Mesendoderm (in vitro differentiated cells): ENCODE measurements around the gene MAGOH.

Experiments used
- DNase-seq: peaks from one replicate; pipeline ENCODE4 v3.0.0; 2013
- H2AK5ac ChIP-seq: 2 replicates; pipeline ENCODE4 v1.6.1; 2013; ENCODE audit warnings: low read length, inconsistent platforms
- H2BK120ac ChIP-seq: 2 replicates; pipeline ENCODE4 v1.6.1; 2013; ENCODE audit warnings: low read depth, mild to moderate bottlenecking, low read length, moderate library complexity, mixed read lengths
- H2BK15ac ChIP-seq: replicated peaks from 2 replicates; pipeline ENCODE4 v1.6.1; 2013; ENCODE audit warnings: low read depth, mild to moderate bottlenecking, moderate library complexity
- H2BK5ac ChIP-seq: 2 replicates; pipeline ENCODE4 v1.6.1; 2013; ENCODE audit warnings: low read length, inconsistent platforms
- H3K18ac ChIP-seq: 2 replicates; pipeline ENCODE4 v1.6.1; 2013; ENCODE audit warnings: mild to moderate bottlenecking, low read length, mixed read lengths
- H3K23ac ChIP-seq: one replicate; pipeline ENCODE4 v1.6.1; 2013; ENCODE audit warnings: low read length
- H3K27ac ChIP-seq: 2 replicates; pipeline ENCODE4 v1.5.1; 2013; ENCODE audit warnings: low read depth, mild to moderate bottlenecking, inconsistent platforms, low read length, moderate library complexity
- H3K27me3 ChIP-seq: 2 replicates; pipeline ENCODE4 v1.6.1; 2013; ENCODE audit warnings: low read length, control low read depth, mild to moderate bottlenecking, inconsistent platforms; ENCODE audit not compliant: insufficient read depth, poor library complexity
- H3K36me3 ChIP-seq: 2 replicates; pipeline ENCODE4 v1.6.1; 2013; ENCODE audit warnings: low read length, inconsistent platforms; ENCODE audit not compliant: control insufficient read depth, insufficient read depth
- H3K4ac ChIP-seq: one replicate; pipeline ENCODE4 v1.6.1; 2013; ENCODE audit warnings: low read depth, mild to moderate bottlenecking, low read length, moderate library complexity
- H3K4me1 ChIP-seq: 2 replicates; pipeline ENCODE4 v1.6.1; 2013; ENCODE audit warnings: low read depth, low read length, inconsistent platforms; ENCODE audit not compliant: control insufficient read depth
- H3K4me2 ChIP-seq: 2 replicates; pipeline ENCODE4 v1.6.1; 2013; ENCODE audit warnings: low read length
- H3K4me3 ChIP-seq: 2 replicates; pipeline ENCODE4 v1.5.1; 2013; ENCODE audit warnings: mild to moderate bottlenecking, low read length
- H3K56ac ChIP-seq: one replicate; pipeline ENCODE4 v1.6.1; 2013; ENCODE audit warnings: low read length
- H3K79me1 ChIP-seq: 2 replicates; pipeline ENCODE4 v1.6.1; 2013; ENCODE audit warnings: low read length, inconsistent platforms
- H3K79me2 ChIP-seq: 2 replicates; pipeline ENCODE4 v1.6.1; 2013; ENCODE audit warnings: mild to moderate bottlenecking, low read length; ENCODE audit not compliant: control insufficient read depth, insufficient read depth
- H3K9ac ChIP-seq: 2 replicates; pipeline ENCODE4 v1.6.1; 2013; ENCODE audit warnings: low read length, inconsistent platforms
- H4K5ac ChIP-seq: one replicate; pipeline ENCODE4 v1.6.1; 2013; ENCODE audit warnings: low read length
- H4K8ac ChIP-seq: one replicate; pipeline ENCODE4 v1.6.1; 2013; ENCODE audit warnings: low read depth, mild to moderate bottlenecking, control low read depth, low read length, moderate library complexity
- WGBS: extraction: QIAGEN DNeasy Blood & Tissue Kit; methylation state at CpG from one replicate; pipeline ENCODE4 v1.1.7; 2013; ENCODE audit warnings: low lambda C conversion rate, missing lambda C conversion rate; ENCODE audit not compliant: insufficient coverage; ENCODE audit errors: extremely low coverage; 5-methylcytosine and 5-hydroxymethylcytosine counted together

Gene MAGOH

GRCh38 chr1:53197291-53198200, 40.8 kb downstream of the MAGOH start:
- DNase-seq: peak; percentile 46
- Histone ChIP-seq H3K4ac (peak overlapping the region; percentile 65), H3K79me2 (no peaks in the 10 kb centered on the region), H3K79me1 (no peaks in the 10 kb centered on the region), H3K18ac (peak overlapping the region; percentile 96), H2BK120ac (no peak overlapping the region), H2AK5ac (no peak overlapping the region), H4K8ac (no peak overlapping the region), H3K4me3 (peak overlapping the region; percentile 50), H3K27me3 (no peaks in the 10 kb centered on the region), H3K56ac (peak overlapping the region; percentile 91), H3K4me2 (peak overlapping the region; percentile 67), H3K27ac (peak overlapping the region; percentile 87), H2BK15ac (no peak overlapping the region), H3K23ac (no peak overlapping the region), H3K4me1 (no peaks in the 10 kb centered on the region), H4K5ac (no peak overlapping the region), H3K9ac (peak overlapping the region; percentile 92), H3K36me3 (no peaks in the 10 kb centered on the region), H2BK5ac (no peak overlapping the region)
- no CpG with 5 or more reads among the region's 13 CpGs for WGBS

DNA sequence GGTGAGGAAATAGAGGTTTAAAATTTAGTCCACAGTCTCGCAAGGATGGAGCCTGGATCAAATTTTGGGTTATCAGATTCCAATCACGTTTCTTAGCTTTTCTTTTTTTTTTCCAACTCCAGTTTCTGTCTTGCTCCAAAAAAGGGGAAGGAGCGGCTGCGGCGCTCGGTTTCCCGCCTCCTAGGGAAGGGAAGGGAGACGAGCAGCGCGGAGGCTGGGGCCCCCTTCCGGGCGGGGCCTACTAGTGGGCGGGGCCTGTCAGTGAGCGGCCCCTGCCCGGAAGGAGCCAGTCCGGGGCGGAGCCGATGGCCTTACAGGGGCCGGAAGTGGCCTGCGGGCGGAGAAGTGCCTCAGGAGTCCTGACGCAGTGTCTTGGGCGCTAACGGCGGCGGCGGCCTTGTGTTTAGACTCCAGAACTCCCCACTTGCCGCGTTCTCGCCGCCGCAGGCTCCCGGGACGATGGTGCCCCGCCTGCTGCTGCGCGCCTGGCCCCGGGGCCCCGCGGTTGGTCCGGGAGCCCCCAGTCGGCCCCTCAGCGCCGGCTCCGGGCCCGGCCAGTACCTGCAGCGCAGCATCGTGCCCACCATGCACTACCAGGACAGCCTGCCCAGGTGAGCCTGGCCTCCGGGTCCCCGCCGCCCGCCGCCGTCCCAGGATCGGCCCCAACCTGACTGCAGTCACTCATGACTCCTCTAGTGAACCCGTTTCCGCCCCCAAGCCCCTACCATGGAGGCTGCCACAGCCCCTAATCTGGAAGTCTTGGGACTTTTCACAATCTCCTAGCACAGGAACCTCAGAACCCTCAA, 41.6 kb downstream of the MAGOH start, which contains the start of gene CPT2:
Gene CPT2 (plus strand): TSS at position 340 of the 806 bp plus-strand sequence. CDS start 120 bp downstream, at position 460.
- WGBS: no CpG with 5 or more reads among the region's 57 CpGs

GRCh38 chr1:53196017-53196484, 42.3 kb downstream of the MAGOH start:
- Histone ChIP-seq H2BK120ac (no peak overlapping the region), H3K23ac (no peak overlapping the region)
- no CpG with 5 or more reads among the region's 9 CpGs for WGBS

More for the DNA sequence above, 41.6 kb downstream of the MAGOH start, which contains the start of gene CPT2:
- Histone ChIP-seq H4K5ac (no peak within 1 kb of the TSS), H3K36me3 (no peaks in the 10 kb centered on the region), H3K4me1 (no peaks in the 10 kb centered on the region), H3K27me3 (no peaks in the 10 kb centered on the region), H3K4ac (peak within 1 kb of the TSS; percentile 65), H3K4me2 (peak within 1 kb of the TSS; percentile 67), H2BK5ac (no peak within 1 kb of the TSS), H3K27ac (peak within 1 kb of the TSS; percentile 87), H2AK5ac (no peak within 1 kb of the TSS), H4K8ac (peak within 1 kb of the TSS; percentile 100), H3K79me1 (no peaks in the 10 kb centered on the region), H2BK15ac (no peak within 1 kb of the TSS), H3K18ac (peak within 1 kb of the TSS; percentile 96), H3K9ac (peak within 1 kb of the TSS; percentile 92), H3K23ac (no peak within 1 kb of the TSS), H3K79me2 (no peaks in the 10 kb centered on the region), H2BK120ac (no peak within 1 kb of the TSS), H3K56ac (peak within 1 kb of the TSS; percentile 91), H3K4me3 (peak within 1 kb of the TSS; percentile 50)
- peak; percentile 96 for DNase-seq

GRCh38 chr1:53195246-53196016, 42.9 kb downstream of the MAGOH start:
- Histone ChIP-seq H2BK5ac (no peak overlapping the region), H3K56ac (no peak overlapping the region), H3K4me1 (peaks cover 3% of the 10 kb centered on the region), H2BK120ac (no peak overlapping the region), H2BK15ac (no peak overlapping the region), H3K23ac (no peak overlapping the region), H4K5ac (no peak overlapping the region), H3K27me3 (no peaks in the 10 kb centered on the region), H3K4ac (no peak overlapping the region), H4K8ac (no peak overlapping the region), H3K18ac (no peak overlapping the region), H3K27ac (no peak overlapping the region), H3K36me3 (no peaks in the 10 kb centered on the region), H3K9ac (no peak overlapping the region), H3K79me1 (no peaks in the 10 kb centered on the region), H3K4me3 (no peak overlapping the region), H3K4me2 (no peak overlapping the region), H3K79me2 (no peaks in the 10 kb centered on the region), H2AK5ac (no peak overlapping the region)
- no CpG with 5 or more reads among the region's 11 CpGs for WGBS
- DNase-seq: no peak

More at GRCh38 chr1:53196017-53196484, 42.3 kb downstream of the MAGOH start:
- Histone ChIP-seq H4K5ac (no peak overlapping the region), H3K36me3 (no peaks in the 10 kb centered on the region), H3K18ac (no peak overlapping the region), H3K4me1 (no peaks in the 10 kb centered on the region), H3K56ac (peak overlapping the region; percentile 63), H3K27ac (no peak overlapping the region), H3K79me2 (no peaks in the 10 kb centered on the region), H3K79me1 (no peaks in the 10 kb centered on the region), H2BK15ac (no peak overlapping the region), H3K4me3 (no peak overlapping the region), H3K27me3 (no peaks in the 10 kb centered on the region), H3K9ac (peak overlapping the region; percentile 69), H3K4ac (no peak overlapping the region), H2BK5ac (no peak overlapping the region), H2AK5ac (no peak overlapping the region), H4K8ac (no peak overlapping the region), H3K4me2 (peak overlapping the region; percentile 23)
- no peak for DNase-seq

GRCh38 chr1:53190210-53190611, 48.1 kb downstream of the MAGOH start:
- Histone ChIP-seq H3K23ac (no peak overlapping the region), H2BK5ac (peak overlapping the region; percentile 12), H3K4me2 (no peak overlapping the region), H3K56ac (no peak overlapping the region), H3K4ac (no peak overlapping the region), H3K36me3 (no peaks in the 10 kb centered on the region), H2BK15ac (no peak overlapping the region), H3K79me2 (no peaks in the 10 kb centered on the region), H3K18ac (no peak overlapping the region), H4K5ac (no peak overlapping the region), H3K9ac (no peak overlapping the region), H2AK5ac (no peak overlapping the region), H2BK120ac (no peak overlapping the region), H4K8ac (no peak overlapping the region), H3K27ac (no peak overlapping the region), H3K4me1 (peaks cover 5% of the 10 kb centered on the region), H3K4me3 (no peak overlapping the region), H3K27me3 (no peaks in the 10 kb centered on the region), H3K79me1 (no peaks in the 10 kb centered on the region)
- DNase-seq: peak; percentile 66
- no CpG with 5 or more reads among the region's 10 CpGs for WGBS
